ENCODE results near the gene AOPEP.

DNA sequence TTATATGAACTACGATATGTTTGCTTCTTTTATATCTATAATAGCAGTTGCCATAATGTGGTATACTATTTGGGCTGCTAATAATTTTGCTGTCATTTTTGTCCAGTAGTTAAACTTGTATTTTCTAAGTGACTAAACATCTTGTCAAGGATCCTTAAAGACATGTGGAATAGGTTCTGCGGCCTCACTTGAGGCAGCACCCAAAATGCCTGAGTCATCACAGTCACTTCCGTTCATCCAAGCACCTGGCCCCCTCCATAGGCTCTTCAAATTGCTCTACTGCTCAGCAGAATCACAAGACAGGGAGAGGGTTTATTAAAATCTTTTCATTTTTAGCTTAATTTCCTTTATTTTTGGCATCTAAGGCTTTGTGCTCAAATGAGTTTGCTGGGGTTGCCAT lies 259.1 kb downstream of the AOPEP start:
- TF ChIP-seq, protein P1, sequence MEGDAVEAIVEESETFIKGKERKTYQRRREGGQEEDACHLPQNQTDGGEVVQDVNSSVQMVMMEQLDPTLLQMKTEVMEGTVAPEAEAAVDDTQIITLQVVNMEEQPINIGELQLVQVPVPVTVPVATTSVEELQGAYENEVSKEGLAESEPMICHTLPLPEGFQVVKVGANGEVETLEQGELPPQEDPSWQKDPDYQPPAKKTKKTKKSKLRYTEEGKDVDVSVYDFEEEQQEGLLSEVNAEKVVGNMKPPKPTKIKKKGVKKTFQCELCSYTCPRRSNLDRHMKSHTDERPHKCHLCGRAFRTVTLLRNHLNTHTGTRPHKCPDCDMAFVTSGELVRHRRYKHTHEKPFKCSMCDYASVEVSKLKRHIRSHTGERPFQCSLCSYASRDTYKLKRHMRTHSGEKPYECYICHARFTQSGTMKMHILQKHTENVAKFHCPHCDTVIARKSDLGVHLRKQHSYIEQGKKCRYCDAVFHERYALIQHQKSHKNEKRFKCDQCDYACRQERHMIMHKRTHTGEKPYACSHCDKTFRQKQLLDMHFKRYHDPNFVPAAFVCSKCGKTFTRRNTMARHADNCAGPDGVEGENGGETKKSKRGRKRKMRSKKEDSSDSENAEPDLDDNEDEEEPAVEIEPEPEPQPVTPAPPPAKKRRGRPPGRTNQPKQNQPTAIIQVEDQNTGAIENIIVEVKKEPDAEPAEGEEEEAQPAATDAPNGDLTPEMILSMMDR (IDR thresholded peaks at IDR 0.05; ENCODE audit: insufficient read depth, low read length, poor library complexity, severe bottlenecking), result no peak
- no peak for TF ChIP-seq EZH2phosphoT487 (conservative IDR thresholded peaks at IDR 0.05; ENCODE audit: low read length)

Measured in SU-DHL-6 (cell line).